Fibroblast of skin of scalp (primary cell): ENCODE data around the gene CHP1. TPM values are rescaled to one million over a fixed set of nuclear protein-coding genes. Genes with fewer than 3 reads are reported as not detected.
A peak's percentile ranks its signal among the peaks of the same experiment; 100 is the strongest.
"Not testable (repeated sequence)": the region's sequence is repeated elsewhere in the genome, so short reads cannot be mapped to it uniquely, and the experiment has no call there.

Experiments
- DNase-seq: peaks from one replicate; pipeline ENCODE4 v3.0.0-alpha.2; 2013
- polyA plus RNA-seq, 2 experiments: library from polyadenylated mRNA; unstranded; fragments of 120-200 nt; gene quantifications; one replicate each; pipeline ENCODE4 v1.2.1, GENCODE V29; 2013; ENCODE audit not compliant: insufficient read length in 2 of 2

CHP1 gene
- polyA plus RNA-seq (2013, experiment 1 of 2; ENCODE audit: insufficient read length) = 61.1 TPM
- polyA plus RNA-seq (2013, experiment 2 of 2; ENCODE audit: insufficient read length) = 61.4 TPM

GRCh38 chr15:41230650-41231421 is at the start of gene CHP1, which contains the start of gene EXD1:
Gene CHP1, plus strand, starts transcription at chr15:41231268. Its CDS starts 115 bp downstream, at chr15:41231383.
Gene EXD1, minus strand, starts transcription at chr15:41230757. Its CDS starts 4,182 bp downstream, at chr15:41226575.
- DNase-seq = peak; percentile 98

- no peak for DNase-seq
Measured at GRCh38 chr15:41182266-41182665, 48.8 kb upstream of the CHP1 start.

GRCh38 chr15:41183581-41183980 is 47.5 kb upstream of the CHP1 start:
- DNase-seq = peak; percentile 61

GRCh38 chr15:41194444-41194843 is 36.6 kb upstream of the CHP1 start:
- DNase-seq = no peak

- DNase-seq = no peak
Measured at GRCh38 chr15:41199470-41199869, 31.6 kb upstream of the CHP1 start.

GRCh38 chr15:41203395-41203794 is 27.7 kb upstream of the CHP1 start:
- DNase-seq = no peak

GRCh38 chr15:41205315-41205714 is 25.8 kb upstream of the CHP1 start:
- no peak for DNase-seq

- DNase-seq = peak; percentile 7
Measured at GRCh38 chr15:41207687-41208448, 23.2 kb upstream of the CHP1 start.

- no peak for DNase-seq
Measured at GRCh38 chr15:41215708-41216107, 15.4 kb upstream of the CHP1 start.

- no peak for DNase-seq
Measured at GRCh38 chr15:41218851-41219250, 12.2 kb upstream of the CHP1 start.

GRCh38 chr15:41219381-41219780 is 11.7 kb upstream of the CHP1 start:
- no peak for DNase-seq

- DNase-seq = no peak
Measured at GRCh38 chr15:41230345-41230649, 771 bp upstream of the CHP1 start.

GRCh38 chr15:41231422-41232226 is 556 bp downstream of the CHP1 start:
- DNase-seq = peak; percentile 1

GRCh38 chr15:41233367-41233771 is 2.3 kb downstream of the CHP1 start:
- DNase-seq = peak; percentile 24

- DNase-seq = not testable (repeated sequence)
Measured at GRCh38 chr15:41235228-41235627, 4.2 kb downstream of the CHP1 start.

- DNase-seq = no peak
Measured at GRCh38 chr15:41235929-41236328, 4.9 kb downstream of the CHP1 start.

GRCh38 chr15:41238100-41238499 is 7.0 kb downstream of the CHP1 start:
- no peak for DNase-seq

- DNase-seq = no peak
Measured at GRCh38 chr15:41241221-41241964, 10.3 kb downstream of the CHP1 start.

- not testable (repeated sequence) for DNase-seq
Measured at GRCh38 chr15:41250745-41251144, 19.7 kb downstream of the CHP1 start.

- no peak for DNase-seq
Measured at GRCh38 chr15:41251411-41251810, 20.3 kb downstream of the CHP1 start.

- no peak for DNase-seq
Measured at GRCh38 chr15:41254560-41254959, 23.5 kb downstream of the CHP1 start.

GRCh38 chr15:41256103-41256502 is 25.0 kb downstream of the CHP1 start:
- no peak for DNase-seq
